ENCODE measurements around the gene XYLT2.

XYLT2 gene

GRCh38 chr17:50379351-50380132 is 33.6 kb downstream of the XYLT2 start:
- in situ Hi-C loops (cut with MboI; ENCODE audit: low pct_unique_long_range_greater_than_20kb, low sequenced_read_pairs, unreplicated experiment) = no loop called here
- DNase-seq (ENCODE audit: low spot score) = no peak
- TF ChIP-seq, protein P1, sequence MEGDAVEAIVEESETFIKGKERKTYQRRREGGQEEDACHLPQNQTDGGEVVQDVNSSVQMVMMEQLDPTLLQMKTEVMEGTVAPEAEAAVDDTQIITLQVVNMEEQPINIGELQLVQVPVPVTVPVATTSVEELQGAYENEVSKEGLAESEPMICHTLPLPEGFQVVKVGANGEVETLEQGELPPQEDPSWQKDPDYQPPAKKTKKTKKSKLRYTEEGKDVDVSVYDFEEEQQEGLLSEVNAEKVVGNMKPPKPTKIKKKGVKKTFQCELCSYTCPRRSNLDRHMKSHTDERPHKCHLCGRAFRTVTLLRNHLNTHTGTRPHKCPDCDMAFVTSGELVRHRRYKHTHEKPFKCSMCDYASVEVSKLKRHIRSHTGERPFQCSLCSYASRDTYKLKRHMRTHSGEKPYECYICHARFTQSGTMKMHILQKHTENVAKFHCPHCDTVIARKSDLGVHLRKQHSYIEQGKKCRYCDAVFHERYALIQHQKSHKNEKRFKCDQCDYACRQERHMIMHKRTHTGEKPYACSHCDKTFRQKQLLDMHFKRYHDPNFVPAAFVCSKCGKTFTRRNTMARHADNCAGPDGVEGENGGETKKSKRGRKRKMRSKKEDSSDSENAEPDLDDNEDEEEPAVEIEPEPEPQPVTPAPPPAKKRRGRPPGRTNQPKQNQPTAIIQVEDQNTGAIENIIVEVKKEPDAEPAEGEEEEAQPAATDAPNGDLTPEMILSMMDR (IDR thresholded peaks at IDR 0.05; ENCODE audit: extremely low read depth, insufficient read depth, missing control alignments) = no peak

- in situ Hi-C loops (cut with MboI; ENCODE audit: low pct_unique_long_range_greater_than_20kb, low sequenced_read_pairs, unreplicated experiment) = no loop called here
- TF ChIP-seq, protein P1 (IDR thresholded peaks at IDR 0.05; ENCODE audit: extremely low read depth, insufficient read depth, missing control alignments) = peak; percentile 2
- no peak for DNase-seq (ENCODE audit: low spot score)
These were observed 34.7 kb downstream of the XYLT2 start for GRCh38 chr17:50380369-50381259.

DNA sequence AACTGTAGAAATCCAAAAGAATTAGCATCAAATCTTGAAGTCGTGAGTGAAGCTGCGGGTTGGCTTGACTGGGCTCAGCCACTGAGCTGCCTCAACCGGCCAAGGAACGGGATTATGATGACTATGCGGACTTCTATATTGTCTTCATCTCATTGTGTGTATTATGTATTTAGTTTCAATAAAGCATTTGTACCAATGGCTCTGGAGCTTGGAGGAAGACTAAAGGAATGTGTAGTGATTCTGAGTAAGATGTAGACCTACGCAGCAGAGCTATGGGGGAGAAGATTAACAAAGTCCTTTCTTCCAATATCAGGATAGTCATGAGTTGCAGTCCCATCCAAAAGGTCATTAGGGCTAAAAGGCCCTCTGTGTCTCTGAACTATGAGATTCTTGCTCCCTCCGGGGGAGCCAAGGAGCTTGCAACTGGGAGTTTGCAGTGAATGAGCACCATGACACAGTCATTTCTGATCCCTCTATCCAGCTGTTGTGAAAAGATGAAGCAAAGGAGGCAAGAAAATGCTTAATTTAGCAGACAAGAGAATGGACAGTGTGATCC is 35.4 kb downstream of the XYLT2 start:
- in situ Hi-C loops (cut with MboI; ENCODE audit: low pct_unique_long_range_greater_than_20kb, low sequenced_read_pairs, unreplicated experiment) = no loop called here
- no peak for DNase-seq (ENCODE audit: low spot score)

GRCh38 chr17:50381920-50382319 is 36.0 kb downstream of the XYLT2 start:
- no peak for DNase-seq (ENCODE audit: low spot score)
- in situ Hi-C loops (cut with MboI; ENCODE audit: low pct_unique_long_range_greater_than_20kb, low sequenced_read_pairs, unreplicated experiment) = no loop called here

More for the DNA sequence above, 35.4 kb downstream of the XYLT2 start:
- TF ChIP-seq, protein P1 (IDR thresholded peaks at IDR 0.05; ENCODE audit: extremely low read depth, insufficient read depth, missing control alignments) = no peak

GRCh38 chr17:50382931-50383330 is 37.0 kb downstream of the XYLT2 start:
- in situ Hi-C loops (cut with MboI; ENCODE audit: low pct_unique_long_range_greater_than_20kb, low sequenced_read_pairs, unreplicated experiment) = no loop called here
- DNase-seq (ENCODE audit: low spot score) = no peak
- TF ChIP-seq, protein P1 (IDR thresholded peaks at IDR 0.05; ENCODE audit: extremely low read depth, insufficient read depth, missing control alignments) = no peak

More at GRCh38 chr17:50381920-50382319, 36.0 kb downstream of the XYLT2 start:
- TF ChIP-seq, protein P1 (IDR thresholded peaks at IDR 0.05; ENCODE audit: extremely low read depth, insufficient read depth, missing control alignments) = no peak

DNA sequence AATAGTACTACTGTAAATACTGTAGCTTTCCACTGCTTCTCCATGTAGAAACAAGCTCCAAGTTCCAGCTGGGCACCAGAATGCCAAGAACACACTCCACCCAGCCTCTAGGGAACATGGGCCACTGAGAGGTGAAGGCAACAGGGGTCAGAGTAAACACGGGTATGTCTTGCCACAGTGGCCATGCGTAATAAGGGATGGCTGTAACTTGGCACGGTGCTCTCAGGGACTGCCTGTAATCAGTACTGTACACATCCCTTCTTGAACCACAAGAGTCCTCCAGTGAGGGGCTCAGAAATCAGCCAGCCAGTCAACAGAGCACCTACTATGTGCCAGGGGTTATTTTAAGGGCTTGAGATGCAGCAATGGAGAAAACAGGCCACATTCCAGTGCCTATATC is 40.6 kb downstream of the XYLT2 start:
- no peak for DNase-seq (ENCODE audit: low spot score)
- TF ChIP-seq, protein P1 (IDR thresholded peaks at IDR 0.05; ENCODE audit: extremely low read depth, insufficient read depth, missing control alignments) = no peak
- in situ Hi-C loops (cut with MboI; ENCODE audit: low pct_unique_long_range_greater_than_20kb, low sequenced_read_pairs, unreplicated experiment) = no loop called here
